ENCODE results near the gene COPS9.

Gene COPS9

DNA sequence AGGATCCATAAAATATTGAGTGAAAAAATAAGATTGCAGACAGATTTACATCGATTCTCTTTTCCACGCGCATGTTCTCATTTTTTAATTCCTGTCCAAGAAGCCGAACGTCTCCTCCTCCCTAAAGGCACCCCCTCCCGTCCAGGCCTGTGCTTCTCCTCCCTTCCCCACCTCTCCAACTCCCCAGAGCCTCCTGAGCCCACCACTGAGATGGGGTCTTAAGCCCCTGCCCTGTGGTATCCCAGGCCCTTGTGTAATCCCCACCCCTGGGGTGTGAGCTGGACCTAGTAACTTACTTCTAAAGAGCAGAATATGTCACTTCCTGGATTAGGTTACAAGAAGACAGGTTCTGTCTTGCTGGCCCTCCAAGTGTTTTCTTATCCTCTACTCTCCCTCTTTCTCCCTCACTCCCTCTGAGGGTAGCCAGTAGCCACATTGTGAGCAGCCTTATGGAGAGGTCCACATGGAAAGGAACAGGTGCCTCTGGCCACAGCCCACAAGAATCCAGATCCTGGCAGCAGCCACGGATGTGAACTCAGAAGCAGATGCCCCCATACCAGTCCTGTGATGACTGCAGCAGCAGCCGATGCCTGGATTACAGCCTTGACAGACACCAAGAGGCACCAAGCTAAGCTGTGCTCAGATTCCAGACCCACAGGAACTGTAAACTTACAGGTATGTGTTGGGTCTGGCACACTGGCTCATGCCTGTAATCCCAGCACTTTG, 44.0 kb upstream of the COPS9 start:
- no peak overlapping the region for H3K4me3 ChIP-seq (ENCODE audit: low read length, poor library complexity, severe bottlenecking)
- H3K4me1 ChIP-seq (ENCODE audit: insufficient read depth, low read length, poor library complexity, severe bottlenecking): no peaks in the 10 kb centered on the region
- H2AFZ ChIP-seq (ENCODE audit: low read length): no peak overlapping the region
- no peak overlapping the region for H3K4me2 ChIP-seq (ENCODE audit: low read depth, low read length, poor library complexity, severe bottlenecking)
- H3K79me2 ChIP-seq (ENCODE audit: insufficient read depth, low read length): no peaks in the 10 kb centered on the region
- TF ChIP-seq, protein P1, sequence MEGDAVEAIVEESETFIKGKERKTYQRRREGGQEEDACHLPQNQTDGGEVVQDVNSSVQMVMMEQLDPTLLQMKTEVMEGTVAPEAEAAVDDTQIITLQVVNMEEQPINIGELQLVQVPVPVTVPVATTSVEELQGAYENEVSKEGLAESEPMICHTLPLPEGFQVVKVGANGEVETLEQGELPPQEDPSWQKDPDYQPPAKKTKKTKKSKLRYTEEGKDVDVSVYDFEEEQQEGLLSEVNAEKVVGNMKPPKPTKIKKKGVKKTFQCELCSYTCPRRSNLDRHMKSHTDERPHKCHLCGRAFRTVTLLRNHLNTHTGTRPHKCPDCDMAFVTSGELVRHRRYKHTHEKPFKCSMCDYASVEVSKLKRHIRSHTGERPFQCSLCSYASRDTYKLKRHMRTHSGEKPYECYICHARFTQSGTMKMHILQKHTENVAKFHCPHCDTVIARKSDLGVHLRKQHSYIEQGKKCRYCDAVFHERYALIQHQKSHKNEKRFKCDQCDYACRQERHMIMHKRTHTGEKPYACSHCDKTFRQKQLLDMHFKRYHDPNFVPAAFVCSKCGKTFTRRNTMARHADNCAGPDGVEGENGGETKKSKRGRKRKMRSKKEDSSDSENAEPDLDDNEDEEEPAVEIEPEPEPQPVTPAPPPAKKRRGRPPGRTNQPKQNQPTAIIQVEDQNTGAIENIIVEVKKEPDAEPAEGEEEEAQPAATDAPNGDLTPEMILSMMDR (conservative IDR thresholded peaks at IDR 0.05; ENCODE audit: low read length): no peak
- TF ChIP-seq EZH2phosphoT487 (IDR thresholded peaks at IDR 0.05; ENCODE audit: borderline replicate concordance): no peak
- no peaks in the 10 kb centered on the region for H3F3A ChIP-seq (ENCODE audit: low read depth)
- H3K9me3 ChIP-seq (ENCODE audit: insufficient read depth, low read depth, low read length): no peaks in the 10 kb centered on the region; the same call in 1 of the 2 replicates
- H3K9ac ChIP-seq (ENCODE audit: low read depth, low read length, poor library complexity, severe bottlenecking): no peak overlapping the region
- H3K36me3 ChIP-seq (ENCODE audit: insufficient read depth, low read length): no peaks in the 10 kb centered on the region
- H3K9me2 ChIP-seq (replicated peaks; ENCODE audit: low read depth, low read length): no peaks in the 10 kb centered on the region
- no peaks in the 10 kb centered on the region for H3K27me3 ChIP-seq (ENCODE audit: insufficient read depth, low read length, poor library complexity, severe bottlenecking)
- H4K20me1 ChIP-seq (ENCODE audit: insufficient read depth, low read length, poor library complexity, severe bottlenecking): no peaks in the 10 kb centered on the region

DNA sequence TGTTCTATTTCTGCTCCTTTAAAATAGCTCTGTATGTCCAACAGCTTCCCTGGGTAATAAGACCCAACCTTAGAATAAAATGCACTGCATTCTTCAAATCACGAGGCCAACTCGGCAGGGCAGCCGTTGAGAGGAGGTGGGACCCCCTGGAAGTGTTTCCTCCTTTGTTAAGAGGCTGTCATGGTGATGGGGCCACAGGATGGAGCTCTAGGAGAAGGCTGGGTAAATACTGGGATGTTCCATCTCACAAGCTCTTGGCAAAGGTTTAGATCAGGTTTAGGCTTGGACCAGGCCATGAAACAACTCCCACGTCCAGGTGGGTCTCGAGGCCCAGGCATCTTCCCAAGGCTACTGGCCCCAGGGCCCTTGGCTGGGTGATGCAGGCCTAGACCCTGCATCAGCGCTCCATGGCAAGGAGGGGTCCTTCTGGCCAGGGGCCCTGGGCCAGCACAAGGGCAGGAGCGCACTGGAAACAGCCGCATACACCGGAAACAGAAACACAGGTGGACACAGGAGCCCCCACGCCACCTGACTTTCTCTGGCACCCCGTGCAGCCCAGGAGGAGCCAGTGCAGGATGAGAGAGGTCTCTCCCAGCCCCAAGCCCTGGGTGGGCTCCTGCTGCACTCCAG, 43.2 kb upstream of the COPS9 start:
- H3K4me1 ChIP-seq (ENCODE audit: insufficient read depth, low read length, poor library complexity, severe bottlenecking): no peaks in the 10 kb centered on the region
- no peaks in the 10 kb centered on the region for H4K20me1 ChIP-seq (ENCODE audit: insufficient read depth, low read length, poor library complexity, severe bottlenecking)
- H3K27me3 ChIP-seq (ENCODE audit: insufficient read depth, low read length, poor library complexity, severe bottlenecking): no peaks in the 10 kb centered on the region
- no peaks in the 10 kb centered on the region; the same call in 1 of the 2 replicates for H3K9me3 ChIP-seq (ENCODE audit: insufficient read depth, low read depth, low read length)
- H3K9ac ChIP-seq (ENCODE audit: low read depth, low read length, poor library complexity, severe bottlenecking): no peak overlapping the region
- H3K9me2 ChIP-seq (replicated peaks; ENCODE audit: low read depth, low read length): no peaks in the 10 kb centered on the region
- no peak for TF ChIP-seq EZH2phosphoT487 (IDR thresholded peaks at IDR 0.05; ENCODE audit: borderline replicate concordance)
- TF ChIP-seq, protein P1 (conservative IDR thresholded peaks at IDR 0.05; ENCODE audit: low read length): no peak
- H3K4me2 ChIP-seq (ENCODE audit: low read depth, low read length, poor library complexity, severe bottlenecking): no peak overlapping the region
- no peak overlapping the region for H3K4me3 ChIP-seq (ENCODE audit: low read length, poor library complexity, severe bottlenecking)
- H3F3A ChIP-seq (ENCODE audit: low read depth): no peaks in the 10 kb centered on the region
- no peaks in the 10 kb centered on the region for H3K79me2 ChIP-seq (ENCODE audit: insufficient read depth, low read length)
- no peak overlapping the region for H2AFZ ChIP-seq (ENCODE audit: low read length)
- H3K36me3 ChIP-seq (ENCODE audit: insufficient read depth, low read length): no peaks in the 10 kb centered on the region

DNA sequence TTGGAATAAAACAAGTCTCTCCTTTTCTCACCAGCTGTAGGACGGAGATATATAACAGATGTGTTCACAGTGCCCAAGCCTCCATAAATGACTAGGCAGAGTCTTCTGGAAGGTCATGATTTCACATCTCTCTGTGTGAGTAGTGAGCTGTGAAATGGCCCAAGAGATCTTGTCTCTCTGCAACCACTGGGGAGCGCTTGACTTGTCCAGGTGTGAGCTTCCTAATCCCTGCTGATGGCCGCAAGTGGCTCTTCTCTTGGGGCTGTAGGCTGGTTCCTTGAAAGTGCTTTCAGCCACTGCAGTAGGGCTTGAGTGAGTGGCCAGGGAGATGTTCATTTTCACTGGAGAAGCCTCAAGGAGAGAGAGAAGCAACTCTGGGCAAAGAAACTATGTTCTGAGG, 42.5 kb upstream of the COPS9 start:
- Histone ChIP-seq H4K20me1 (ENCODE audit: insufficient read depth, low read length, poor library complexity, severe bottlenecking) (no peaks in the 10 kb centered on the region), H3K4me3 (ENCODE audit: low read length, poor library complexity, severe bottlenecking) (no peak overlapping the region), H3K36me3 (ENCODE audit: insufficient read depth, low read length) (no peaks in the 10 kb centered on the region), H3K4me2 (ENCODE audit: low read depth, low read length, poor library complexity, severe bottlenecking) (no peak overlapping the region), H3K9me3 (ENCODE audit: insufficient read depth, low read depth, low read length) (no peaks in the 10 kb centered on the region), H3K27me3 (ENCODE audit: insufficient read depth, low read length, poor library complexity, severe bottlenecking) (no peaks in the 10 kb centered on the region), H3F3A (ENCODE audit: low read depth) (no peaks in the 10 kb centered on the region), H3K9ac (ENCODE audit: low read depth, low read length, poor library complexity, severe bottlenecking) (no peak overlapping the region), H3K9me2 (replicated peaks; ENCODE audit: low read depth, low read length) (no peaks in the 10 kb centered on the region), H3K4me1 (ENCODE audit: insufficient read depth, low read length, poor library complexity, severe bottlenecking) (no peaks in the 10 kb centered on the region), H2AFZ (ENCODE audit: low read length) (no peak overlapping the region), H3K79me2 (ENCODE audit: insufficient read depth, low read length) (no peaks in the 10 kb centered on the region)
- TF ChIP-seq, protein P1 (conservative IDR thresholded peaks at IDR 0.05; ENCODE audit: low read length): no peak
- TF ChIP-seq EZH2phosphoT487 (IDR thresholded peaks at IDR 0.05; ENCODE audit: borderline replicate concordance): no peak
